SJCRH30 (cell line): Measurements from ENCODE around the gene RAP2A. TPM values are rescaled to one million over a fixed set of nuclear protein-coding genes. Genes with fewer than 3 reads are reported as not detected.
A peak's percentile ranks its signal among the peaks of the same experiment; 100 is the strongest.

Experiments used
- DNase-seq, 2 experiments: peaks; one replicate each; pipeline ENCODE4 v3.0.0-alpha.2; 2015 to 2020
- H3K27ac ChIP-seq: fragments of 250-450 bp; sonication (Bioruptor Pico); 2 replicates; pipeline ENCODE4 v1.5.1; 2020; ENCODE audit warnings: mild to moderate bottlenecking, moderate library complexity
- H3K27me3 ChIP-seq: fragments of 250-450 bp; sonication (Bioruptor Pico); 2 replicates; pipeline ENCODE4 v1.5.1; 2020; ENCODE audit warnings: mild to moderate bottlenecking, moderate library complexity
- H3K36me3 ChIP-seq: fragments of 250-450 bp; sonication (Bioruptor Pico); 2 replicates; pipeline ENCODE4 v1.5.1; 2020; ENCODE audit warnings: mild to moderate bottlenecking, moderate library complexity
- H3K4me1 ChIP-seq: fragments of 250-450 bp; sonication (Bioruptor Pico); 2 replicates; pipeline ENCODE4 v1.5.1; 2020; ENCODE audit warnings: mild to moderate bottlenecking, moderate library complexity
- H3K4me3 ChIP-seq: fragments of 250-450 bp; sonication (Bioruptor Pico); 2 replicates; pipeline ENCODE4 v1.5.1; 2020; ENCODE audit warnings: mild to moderate bottlenecking, moderate library complexity
- H3K9me3 ChIP-seq: fragments of 250-450 bp; sonication (Bioruptor Pico); replicated peaks from 2 replicates; pipeline ENCODE4 v1.5.1; 2020; ENCODE audit warnings: mild to moderate bottlenecking, moderate library complexity
- total RNA-seq: library from RNA; depleted of rRNA; stranded (reverse); fragments of >200 nt; shearing (Covaris generic); gene quantifications from 2 replicates; pipeline ENCODE4 v1.2.3, GENCODE V29; 2014

Gene RAP2A
- total RNA-seq, 1 experiment from 2014 or later, result 28.9 TPM

DNA sequence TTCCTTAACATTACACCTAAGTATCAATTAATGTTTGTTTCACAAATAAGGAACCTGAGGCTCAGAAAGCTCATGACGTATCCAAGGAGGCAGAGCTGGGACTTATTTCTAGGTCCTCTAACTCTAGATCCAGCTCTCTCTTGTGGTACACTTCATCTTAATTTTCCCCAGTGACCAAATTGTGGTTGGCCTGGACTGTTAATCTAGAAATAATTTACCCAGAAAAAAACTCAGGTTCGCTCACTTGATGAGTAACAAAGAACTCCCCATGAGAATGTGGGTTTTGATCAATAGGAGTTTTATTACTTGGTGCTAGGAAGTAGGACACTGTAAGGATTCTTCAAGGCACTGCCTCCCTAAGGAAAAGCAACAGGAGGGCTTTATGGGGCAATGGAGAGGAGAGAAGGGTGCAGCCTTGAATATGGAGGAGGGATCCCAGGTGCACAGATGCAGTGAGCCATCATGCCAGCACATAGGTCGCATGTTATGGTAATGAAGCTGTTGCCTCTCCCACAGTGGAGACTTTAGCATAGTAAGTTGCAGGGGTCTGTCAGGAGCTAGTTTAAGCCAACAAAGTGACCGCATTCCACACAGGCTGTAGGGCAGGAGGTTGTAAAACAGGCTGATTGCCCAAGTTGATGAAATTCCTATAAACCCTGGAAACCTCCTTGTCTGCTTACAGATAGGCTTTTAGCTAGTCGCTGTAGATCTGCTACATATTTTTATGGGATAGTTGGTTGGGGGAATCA lies 14.7 kb downstream of the RAP2A start:
- H3K9me3 ChIP-seq, result no peaks in the 10 kb centered on the region
- DNase-seq, result no peak
- H3K4me3 ChIP-seq, result no peak overlapping the region
- H3K4me1 ChIP-seq, result no peaks in the 10 kb centered on the region
- H3K36me3 ChIP-seq, result no peaks in the 10 kb centered on the region; the same call in none of the 2 replicates
- no peaks in the 10 kb centered on the region for H3K27me3 ChIP-seq
- H3K27ac ChIP-seq, result no peak overlapping the region

DNA sequence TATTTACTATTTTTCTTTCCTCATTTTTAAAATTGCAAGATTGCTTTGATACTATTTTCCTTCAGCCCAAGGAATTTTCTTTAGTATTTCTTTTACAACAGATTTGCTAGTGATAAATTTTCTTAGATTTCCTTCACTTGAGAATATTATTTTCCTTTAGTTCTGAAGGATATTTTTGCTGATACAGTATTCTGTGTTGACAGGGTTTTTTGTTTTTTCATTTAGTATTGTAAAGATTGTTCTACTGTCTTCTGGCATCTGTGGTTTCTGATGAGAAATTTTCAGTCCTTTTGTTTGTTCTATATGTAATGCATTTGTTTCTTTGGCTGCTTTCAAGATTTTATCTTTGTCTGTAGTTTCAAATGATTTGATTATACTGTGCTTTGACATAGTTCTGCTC lies 20.7 kb downstream of the RAP2A start:
- no peaks in the 10 kb centered on the region for H3K27me3 ChIP-seq

DNA sequence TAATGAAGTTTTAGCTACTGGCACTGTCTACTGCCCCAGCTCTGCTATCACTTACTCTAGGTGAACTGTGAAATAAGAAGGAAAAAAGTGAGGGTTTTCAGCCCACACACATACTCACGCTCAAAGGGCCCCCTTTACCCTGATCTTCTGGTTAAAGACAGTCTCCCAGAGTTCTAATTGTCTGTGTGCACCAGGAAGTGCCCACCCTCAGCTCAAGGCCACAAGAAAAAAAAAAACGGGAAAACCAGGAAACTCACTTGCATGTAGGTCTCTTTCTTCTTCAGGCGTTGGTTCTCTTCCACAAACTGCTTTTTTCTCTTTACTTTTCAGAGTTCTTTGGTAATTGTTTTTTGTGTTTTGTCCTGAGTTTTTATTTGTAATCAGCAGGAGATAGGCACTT lies 22.1 kb downstream of the RAP2A start:
- no peak overlapping the region for H3K4me3 ChIP-seq
- H3K27ac ChIP-seq, result no peak overlapping the region
- no peaks in the 10 kb centered on the region for H3K27me3 ChIP-seq
- H3K4me1 ChIP-seq, result no peaks in the 10 kb centered on the region
- H3K9me3 ChIP-seq, result no peaks in the 10 kb centered on the region; the same call in 1 of the 2 replicates
- no peak for DNase-seq
- H3K36me3 ChIP-seq, result no peaks in the 10 kb centered on the region; the same call in 1 of the 2 replicates

More for the DNA sequence above, 20.7 kb downstream of the RAP2A start:
- no peaks in the 10 kb centered on the region; the same call in 1 of the 2 replicates for H3K36me3 ChIP-seq
- no peak for DNase-seq
- no peak overlapping the region for H3K27ac ChIP-seq
- H3K9me3 ChIP-seq, result no peaks in the 10 kb centered on the region; the same call in 1 of the 2 replicates
- H3K4me1 ChIP-seq, result no peaks in the 10 kb centered on the region
- H3K4me3 ChIP-seq, result no peak overlapping the region

DNA sequence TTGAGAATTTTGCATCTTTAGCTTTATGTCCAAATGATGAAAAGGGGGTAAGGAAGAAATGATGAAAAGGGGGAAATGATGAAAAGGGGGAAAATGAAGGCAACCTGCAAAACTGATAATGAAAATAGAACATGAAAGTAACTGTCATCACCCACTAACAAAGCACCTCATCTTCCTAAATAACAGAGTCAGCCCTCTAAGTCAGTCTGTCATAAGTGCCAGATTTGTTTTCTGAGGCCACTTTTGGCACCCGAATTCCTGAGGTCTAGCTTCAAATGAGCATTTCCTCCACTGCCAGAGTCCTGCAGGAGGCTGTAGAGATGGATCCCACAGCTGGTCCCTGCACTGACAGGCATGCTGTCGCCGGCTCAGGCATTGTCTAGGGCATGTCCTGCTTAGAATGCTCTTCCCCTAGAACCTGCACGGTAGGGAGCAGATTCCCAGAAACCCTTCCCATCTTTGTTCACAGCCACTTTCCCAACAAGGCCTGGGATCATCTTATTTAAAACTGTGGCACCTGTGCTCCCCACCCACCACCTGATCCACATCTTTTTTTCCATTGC lies 25.3 kb downstream of the RAP2A start:
- no peaks in the 10 kb centered on the region; the same call in 1 of the 2 replicates for H3K9me3 ChIP-seq
- DNase-seq, result peak in 1 of 2 experiments; percentile 16
- H3K27ac ChIP-seq, result no peak overlapping the region
- no peak overlapping the region for H3K4me3 ChIP-seq
- H3K27me3 ChIP-seq, result no peaks in the 10 kb centered on the region
- H3K36me3 ChIP-seq, result peaks cover 4% of the 10 kb centered on the region
- H3K4me1 ChIP-seq, result no peaks in the 10 kb centered on the region

DNA sequence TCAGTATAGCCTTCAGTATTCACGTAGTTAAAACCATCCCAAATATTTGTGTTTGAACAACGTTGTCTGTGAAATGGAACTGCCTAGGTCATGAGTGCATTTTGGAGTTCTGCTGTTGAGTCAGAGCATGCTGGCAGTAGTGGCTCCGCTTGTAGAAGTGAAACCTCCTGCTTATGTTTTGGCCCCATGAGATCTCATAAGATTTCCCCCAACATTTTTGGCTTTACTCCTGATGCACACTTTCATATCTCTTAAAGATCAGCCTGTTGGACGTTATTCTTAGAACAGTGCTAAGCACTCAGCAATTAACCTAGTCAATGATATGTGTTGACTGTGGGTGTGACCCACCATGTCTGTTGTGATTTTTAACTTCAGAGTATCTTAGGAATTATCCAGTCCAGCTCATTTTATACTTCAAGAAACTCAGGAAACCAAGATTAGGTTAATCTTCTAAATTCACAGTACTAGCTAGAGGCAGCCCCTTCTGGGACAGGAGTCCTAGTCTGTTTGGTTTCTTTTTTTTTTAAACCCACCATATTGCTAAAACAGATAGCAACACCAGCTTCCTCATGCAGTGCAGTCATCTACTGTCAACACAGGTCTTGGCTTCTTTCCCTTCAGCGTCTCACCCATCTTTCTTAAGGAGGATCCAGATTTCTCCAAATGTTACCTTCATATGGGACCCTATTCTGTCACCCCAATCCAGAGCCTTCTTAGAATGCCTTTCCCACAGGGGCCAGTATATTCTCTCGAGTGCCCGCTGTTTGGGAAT lies 26.2 kb downstream of the RAP2A start:
- Histone ChIP-seq H3K4me1 (no peaks in the 10 kb centered on the region), H3K27me3 (no peaks in the 10 kb centered on the region), H3K36me3 (peaks cover 9% of the 10 kb centered on the region), H3K9me3 (no peaks in the 10 kb centered on the region), H3K4me3 (no peak overlapping the region), H3K27ac (no peak overlapping the region)
- no peak for DNase-seq

DNA sequence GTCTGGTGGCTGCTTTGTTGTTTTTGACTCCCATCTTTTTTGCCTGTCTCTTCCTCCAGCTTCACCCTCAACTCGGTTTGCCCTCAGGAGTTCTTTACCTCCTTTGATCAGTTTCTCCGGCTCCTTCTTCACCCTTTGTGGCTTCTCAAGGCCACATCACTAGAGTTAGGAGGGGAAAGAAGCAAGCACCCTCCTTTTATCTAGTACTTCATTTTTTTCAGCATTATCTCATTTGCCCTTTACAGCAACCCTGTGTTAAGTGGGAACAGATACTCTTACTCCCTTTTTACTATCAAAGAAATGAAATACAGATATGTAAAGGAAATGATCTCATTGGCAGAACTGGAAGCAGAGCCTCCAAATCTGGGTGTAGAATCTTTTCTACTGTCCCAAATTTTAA lies 26.9 kb downstream of the RAP2A start:
- Histone ChIP-seq H3K9me3 (no peaks in the 10 kb centered on the region), H3K27me3 (no peaks in the 10 kb centered on the region), H3K27ac (no peak overlapping the region), H3K36me3 (peaks cover 9% of the 10 kb centered on the region), H3K4me3 (no peak overlapping the region), H3K4me1 (no peaks in the 10 kb centered on the region)
- no peak for DNase-seq

DNA sequence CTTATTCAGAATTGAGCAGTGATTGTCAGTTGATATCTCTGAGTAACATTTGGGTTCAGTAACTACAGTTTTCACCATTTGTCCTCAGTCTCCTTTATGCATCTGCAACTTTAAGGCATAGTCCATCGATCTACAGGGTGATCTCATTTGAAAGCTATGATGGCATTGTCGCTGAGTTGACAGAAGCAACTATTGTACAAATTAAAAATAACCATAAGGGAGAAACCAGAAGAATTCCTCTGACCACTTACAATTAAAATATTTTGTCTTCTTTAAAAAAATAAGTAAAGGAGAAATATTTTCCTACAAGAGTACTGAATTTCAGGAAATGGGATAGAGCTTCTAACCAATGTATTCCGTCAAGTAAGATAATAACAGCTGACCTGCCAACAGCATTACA lies 30.6 kb downstream of the RAP2A start:
- Histone ChIP-seq H3K27ac (no peak overlapping the region), H3K4me3 (no peak overlapping the region)

DNA sequence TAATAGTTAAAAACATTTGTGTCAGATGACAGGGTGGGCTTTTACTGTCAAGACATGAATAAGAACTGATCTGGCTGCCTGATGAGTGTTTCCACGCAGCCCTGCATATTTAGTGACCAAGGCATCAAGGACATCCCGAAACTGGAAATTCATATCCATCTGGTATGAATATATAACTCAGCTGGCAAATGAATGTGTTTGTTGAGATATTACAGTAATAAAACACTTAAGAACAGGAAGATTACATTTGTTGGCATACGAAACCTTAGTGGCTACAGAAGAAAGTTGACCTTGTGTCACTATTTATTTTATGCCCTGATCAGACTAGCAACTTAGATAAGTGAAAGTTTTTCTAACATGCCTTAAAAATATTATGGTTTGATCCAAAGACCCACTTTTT lies 32.8 kb downstream of the RAP2A start:
- no peaks in the 10 kb centered on the region for H3K4me1 ChIP-seq
- no peak overlapping the region for H3K4me3 ChIP-seq
- no peak overlapping the region for H3K27ac ChIP-seq
- peaks cover 9% of the 10 kb centered on the region for H3K36me3 ChIP-seq
- no peak for DNase-seq
- H3K9me3 ChIP-seq, result no peaks in the 10 kb centered on the region
- no peaks in the 10 kb centered on the region for H3K27me3 ChIP-seq

More for the DNA sequence above, 30.6 kb downstream of the RAP2A start:
- DNase-seq, result no peak
- no peaks in the 10 kb centered on the region for H3K27me3 ChIP-seq
- H3K9me3 ChIP-seq, result no peaks in the 10 kb centered on the region
- H3K4me1 ChIP-seq, result no peaks in the 10 kb centered on the region
- H3K36me3 ChIP-seq, result peaks cover 9% of the 10 kb centered on the region

DNA sequence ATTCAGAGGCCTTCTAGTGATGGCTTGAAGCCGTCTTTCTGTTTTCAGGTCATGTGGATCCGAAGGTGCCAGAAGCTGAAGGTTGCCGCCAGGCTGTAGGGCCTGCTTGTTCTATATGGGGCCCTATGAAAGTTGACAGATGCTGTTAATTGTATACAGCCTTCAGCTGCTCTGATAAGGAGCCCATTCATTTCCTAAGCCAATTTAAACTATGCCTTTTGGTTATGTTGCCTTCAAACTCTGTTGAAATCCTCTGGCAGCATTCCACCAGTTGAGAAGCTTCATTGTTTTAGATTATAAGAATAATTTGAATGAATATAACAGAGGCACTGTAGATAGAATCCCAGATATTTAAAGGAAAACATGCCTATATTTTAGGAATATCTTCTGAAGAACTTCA lies 34.4 kb downstream of the RAP2A start:
- Histone ChIP-seq H3K36me3 (peaks cover 9% of the 10 kb centered on the region), H3K4me1 (no peaks in the 10 kb centered on the region), H3K9me3 (no peaks in the 10 kb centered on the region), H3K4me3 (no peak overlapping the region), H3K27me3 (no peaks in the 10 kb centered on the region), H3K27ac (no peak overlapping the region)
- peak; percentile 7 to 54 for DNase-seq

DNA sequence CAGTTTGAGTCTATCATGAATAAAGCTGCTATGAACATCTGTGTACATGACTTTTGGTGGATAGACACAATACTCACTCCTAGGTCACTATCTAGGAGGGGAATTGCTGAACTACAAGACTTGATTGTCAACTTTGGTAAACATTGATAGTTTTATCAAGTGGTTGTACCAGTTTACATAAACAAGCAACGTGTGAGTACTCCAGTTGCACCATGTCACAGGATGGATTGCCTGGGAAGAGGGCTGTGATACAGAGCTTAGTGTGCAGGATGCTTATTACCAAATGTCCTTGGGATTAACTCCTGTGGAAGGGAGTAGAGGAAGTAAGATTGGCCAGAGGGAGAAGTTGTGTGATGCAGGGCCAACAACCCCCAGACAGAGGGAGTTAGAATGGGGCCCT lies 37.7 kb downstream of the RAP2A start:
- Histone ChIP-seq H3K27me3 (no peaks in the 10 kb centered on the region), H3K4me3 (no peak overlapping the region), H3K27ac (no peak overlapping the region), H3K4me1 (peaks cover 22% of the 10 kb centered on the region), H3K9me3 (0 out of 2 replicates have a peak, but pooled peaks cover 5% of the 10 kb centered on the region), H3K36me3 (no peaks in the 10 kb centered on the region)
- DNase-seq, result no peak

DNA sequence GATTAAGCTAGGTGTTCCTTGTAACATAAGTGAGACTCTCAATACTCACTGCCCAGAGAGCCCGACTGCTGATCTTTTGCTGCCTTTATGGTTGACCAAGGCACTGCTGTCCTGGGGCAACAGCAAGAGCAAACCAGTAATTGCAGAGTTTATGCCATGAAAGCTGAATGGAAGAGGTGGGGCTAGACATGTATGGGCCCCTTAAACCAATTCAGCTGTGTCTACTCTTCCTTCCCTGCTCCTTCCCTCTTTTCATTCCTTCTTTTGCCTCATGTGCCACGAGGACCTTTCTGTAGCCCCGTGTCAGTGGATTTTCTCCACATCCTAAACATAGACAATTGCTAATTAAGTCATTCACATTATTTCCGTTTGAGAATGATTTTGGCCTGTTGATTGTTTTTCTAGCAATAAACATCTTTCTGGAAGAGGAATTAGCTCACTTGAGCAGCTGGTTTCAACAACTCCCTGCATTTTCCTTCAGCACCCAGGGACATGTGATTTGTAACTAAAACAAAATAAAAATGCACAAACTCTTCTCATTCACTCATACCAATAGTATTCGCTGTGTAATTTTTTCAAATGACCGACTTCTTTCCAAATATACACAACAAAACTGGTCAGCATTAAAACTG lies 40.5 kb downstream of the RAP2A start:
- Histone ChIP-seq H3K4me3 (no peak overlapping the region), H3K27ac (no peak overlapping the region), H3K9me3 (0 out of 2 replicates have a peak, but pooled peaks cover 6% of the 10 kb centered on the region), H3K27me3 (no peaks in the 10 kb centered on the region), H3K4me1 (peaks cover 44% of the 10 kb centered on the region), H3K36me3 (no peaks in the 10 kb centered on the region)
- DNase-seq, result no peak

DNA sequence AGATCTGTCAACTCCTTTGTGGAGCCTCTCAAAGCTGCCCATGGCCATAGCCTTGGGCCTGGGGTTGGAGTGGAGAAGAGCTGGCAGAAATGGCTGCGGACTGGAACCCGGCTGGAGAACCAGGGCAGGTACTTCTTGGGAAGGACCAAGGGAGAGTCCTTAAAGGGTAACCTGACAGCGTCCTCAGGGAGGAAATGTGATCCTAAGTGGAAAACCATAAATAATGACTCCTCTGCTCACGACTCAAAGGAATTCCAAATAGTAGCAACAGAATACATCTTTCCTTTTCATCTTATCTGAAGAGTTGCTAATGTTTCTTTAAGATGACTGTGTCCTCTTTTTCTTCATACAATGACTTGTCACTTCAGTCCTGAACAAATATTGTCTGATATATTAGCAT lies 41.0 kb downstream of the RAP2A start:
- no peaks in the 10 kb centered on the region for H3K36me3 ChIP-seq
- no peak overlapping the region for H3K27ac ChIP-seq
- DNase-seq, result no peak
- H3K27me3 ChIP-seq, result no peaks in the 10 kb centered on the region
- H3K4me3 ChIP-seq, result no peak overlapping the region
- 0 out of 2 replicates have a peak, but pooled peaks cover 6% of the 10 kb centered on the region for H3K9me3 ChIP-seq
- H3K4me1 ChIP-seq, result peaks cover 49% of the 10 kb centered on the region

DNA sequence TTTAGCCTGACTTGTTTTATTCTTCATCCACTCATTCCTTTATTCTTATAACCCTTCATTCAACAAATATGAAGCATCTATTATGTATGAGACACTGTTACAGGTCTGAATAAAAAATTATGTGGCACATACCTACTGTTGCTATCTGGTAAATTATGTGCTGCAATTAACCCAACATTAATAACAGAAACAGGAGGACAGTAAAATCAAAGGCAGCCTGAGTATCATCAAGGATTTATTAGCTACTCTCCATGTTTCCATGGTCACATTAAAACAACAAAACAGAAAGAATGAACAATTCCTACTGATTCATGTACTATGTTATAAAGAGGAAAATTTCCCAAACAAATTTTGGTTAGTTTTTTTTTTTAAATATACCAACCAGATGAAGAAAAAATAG lies 43.9 kb downstream of the RAP2A start:
- Histone ChIP-seq H3K36me3 (no peaks in the 10 kb centered on the region), H3K27ac (peak overlapping the region; percentile 77), H3K27me3 (no peaks in the 10 kb centered on the region), H3K4me1 (peaks cover 49% of the 10 kb centered on the region), H3K9me3 (0 out of 2 replicates have a peak, but pooled peaks cover 6% of the 10 kb centered on the region), H3K4me3 (no peak overlapping the region)
- DNase-seq, result no peak

DNA sequence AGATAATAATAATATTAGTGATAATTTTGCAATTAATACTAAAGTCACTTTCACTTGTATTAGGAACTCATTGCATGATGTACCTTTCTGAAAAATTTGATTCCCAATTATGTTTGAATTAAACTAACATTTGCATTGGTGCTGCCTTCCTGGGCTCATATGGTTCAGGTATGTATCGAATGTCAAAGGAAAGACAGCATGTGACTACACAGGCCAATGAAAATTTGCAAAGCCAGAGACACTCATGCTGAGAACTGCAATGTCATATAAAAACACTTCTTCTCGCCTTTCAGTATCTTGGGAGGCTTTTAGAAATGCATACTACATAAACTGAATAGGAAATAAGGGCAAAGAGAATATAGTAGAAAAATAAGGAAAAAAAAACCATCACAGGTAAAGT lies 44.3 kb downstream of the RAP2A start:
- H3K4me3 ChIP-seq, result no peak overlapping the region
- H3K36me3 ChIP-seq, result no peaks in the 10 kb centered on the region
- H3K4me1 ChIP-seq, result peaks cover 49% of the 10 kb centered on the region
- H3K27me3 ChIP-seq, result no peaks in the 10 kb centered on the region
- DNase-seq, result no peak
- H3K9me3 ChIP-seq, result 0 out of 2 replicates have a peak, but pooled peaks cover 6% of the 10 kb centered on the region
- no peak overlapping the region for H3K27ac ChIP-seq

DNA sequence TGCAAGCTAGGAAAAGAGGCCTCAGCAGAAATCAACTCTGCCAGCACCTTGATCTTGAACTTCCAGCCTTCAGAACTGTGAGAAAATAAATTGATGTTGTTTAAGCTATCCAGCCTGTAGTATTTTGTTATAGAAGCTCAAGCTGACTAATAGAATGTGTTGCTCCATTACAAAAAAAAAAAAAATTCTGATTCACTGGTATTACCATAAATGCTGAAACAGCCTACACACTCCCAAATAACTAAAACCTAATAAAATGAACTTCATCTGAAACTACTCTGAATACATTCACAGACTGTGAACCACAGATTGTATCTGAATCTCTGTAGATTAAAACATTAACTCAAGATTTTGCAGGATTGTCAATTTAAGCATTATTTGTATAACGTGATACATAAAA lies 49.5 kb downstream of the RAP2A start:
- H3K4me3 ChIP-seq, result no peak overlapping the region
- no peaks in the 10 kb centered on the region for H3K36me3 ChIP-seq
- H3K27ac ChIP-seq, result no peak overlapping the region
- H3K4me1 ChIP-seq, result peaks cover 12% of the 10 kb centered on the region
- no peak for DNase-seq
- H3K9me3 ChIP-seq, result no peaks in the 10 kb centered on the region
- no peaks in the 10 kb centered on the region for H3K27me3 ChIP-seq
